Naive thymus-derived CD4-positive, alpha-beta T cell (primary cell): ENCODE measurements around the gene LNP1. TPM values are rescaled to one million over a fixed set of nuclear protein-coding genes. Genes with fewer than 3 reads are reported as not detected.
A peak's percentile ranks its signal among the peaks of the same experiment; 100 is the strongest.

ENCODE experiments used
- ATAC-seq: fragments of 150-1000 bp; cut with Tn5 transposase; 2 replicates; pipeline ENCODE4 v1.10.0; 2021; ENCODE audit warnings: mild to moderate bottlenecking, moderate library complexity
- CTCF ChIA-PET: fragments of 350-600 bp; sonication (Branson Sonifier 250); formaldehyde crosslinking; loops from one replicate; lab custom pipeline; 2021; ENCODE audit warnings: antibody characterized with exemption; lab: Charles Lee
- POLR2A ChIA-PET: fragments of 350-600 bp; sonication (Branson Sonifier 250); formaldehyde crosslinking; loops from one replicate; lab custom pipeline; 2021; ENCODE audit warnings: antibody characterized with exemption, inconsistent platforms; lab: Charles Lee
- DNase-seq, 9 donors: peaks; one replicate each; pipeline versions ENCODE4 v3.0.0 to v3.0.0-alpha.2; 2020 to 2022; ENCODE audit warnings: mixed read lengths in 1 of 9
- H3K27ac ChIP-seq: one replicate; pipeline ENCODE4 v1.7.0; 2013; ENCODE audit warnings: mild to moderate bottlenecking, low read depth, low read length, moderate library complexity
- H3K27me3 ChIP-seq, 2 donors: one replicate each; pipeline ENCODE4 v1.7.0; 2013; ENCODE audit warnings: low read length in 2 of 2, mild to moderate bottlenecking in 2 of 2, moderate library complexity in 2 of 2; ENCODE audit not compliant: control insufficient read depth in 2 of 2, insufficient read depth in 2 of 2
- H3K36me3 ChIP-seq, 3 experiments: 1 replicate in 2 of 3; 2 replicates in 1 of 3; pipeline ENCODE4 v1.7.0; 2013; ENCODE audit warnings: low read length in 3 of 3, mild to moderate bottlenecking in 3 of 3, moderate library complexity in 1 of 3; ENCODE audit not compliant: insufficient read depth in 3 of 3, control insufficient read depth in 2 of 3
- H3K4me1 ChIP-seq, 2 donors: one replicate each; pipeline ENCODE4 v1.7.0; 2013; ENCODE audit warnings: low read length in 2 of 2, mild to moderate bottlenecking in 2 of 2, moderate library complexity in 1 of 2; ENCODE audit not compliant: control insufficient read depth in 2 of 2, insufficient read depth in 2 of 2
- H3K4me3 ChIP-seq: 2 replicates; pipeline ENCODE4 v1.7.0; 2013; ENCODE audit warnings: mild to moderate bottlenecking, low read length
- H3K9me3 ChIP-seq, 3 experiments: 1 replicate in 2 of 3; 2 replicates in 1 of 3; pipeline ENCODE4 v1.7.0; 2013; ENCODE audit warnings: low read length in 3 of 3; ENCODE audit not compliant: control insufficient read depth in 2 of 3
- H3K27ac Mint-ChIP-seq, 9 donors: one replicate each; pipeline ENCODE4 v1.8.0; 2020 to 2022; ENCODE audit warnings: mixed read lengths in 9 of 9, mild to moderate bottlenecking in 8 of 9, moderate library complexity in 5 of 9, inconsistent platforms in 2 of 9
- H3K27me3 Mint-ChIP-seq, 5 donors: one replicate each; pipeline ENCODE4 v1.8.0; 2021 to 2022; ENCODE audit warnings: mixed read lengths in 5 of 5, mild to moderate bottlenecking in 1 of 5
- H3K36me3 Mint-ChIP-seq, 5 donors: one replicate each; pipeline ENCODE4 v1.8.0; 2020 to 2022; ENCODE audit warnings: mixed read lengths in 5 of 5, mild to moderate bottlenecking in 3 of 5, inconsistent platforms in 1 of 5
- H3K4me1 Mint-ChIP-seq, 7 donors: one replicate each; pipeline ENCODE4 v1.8.0; 2020 to 2022; ENCODE audit warnings: mixed read lengths in 7 of 7, mild to moderate bottlenecking in 3 of 7, inconsistent platforms in 1 of 7
- H3K4me3 Mint-ChIP-seq, 10 donors: one replicate each; pipeline ENCODE4 v1.8.0; 2020 to 2022; ENCODE audit warnings: mild to moderate bottlenecking in 10 of 10, mixed read lengths in 10 of 10, moderate library complexity in 6 of 10, inconsistent platforms in 2 of 10
- H3K9me3 Mint-ChIP-seq, 11 donors: one replicate each; pipeline ENCODE4 v1.8.0; 2020 to 2022; ENCODE audit warnings: mixed read lengths in 11 of 11, mild to moderate bottlenecking in 4 of 11, inconsistent platforms in 1 of 11, moderate library complexity in 1 of 11
- intact Hi-C, 2 donors: fragments of 100-400 bp; cut with micrococcal nuclease; formaldehyde crosslinking; loops; one replicate each; pipeline ENCODE4 v1.15.1; 2023
- polyA plus RNA-seq, 2 donors: library from polyadenylated mRNA; unstranded; fragments of 300-500 nt; fragmentation: Illumina TruSeq; gene quantifications; one replicate each; pipeline ENCODE4 v1.2.3, GENCODE V29; 2021
- total RNA-seq, 6 experiments: library from RNA in 5 of 6; stranded (reverse) in 5 of 6; gene quantifications; 1 replicate in 5 of 6; 2 replicates in 1 of 6; pipeline ENCODE4 v1.2.3 and lab custom pipeline; 2021 to 2026

Gene LNP1
- total and polyA plus RNA-seq, 7 experiments from 2014 or later = 0.37 to 2.4 (median 1.2) TPM

- Mint-ChIP-seq H3K4me1 (peaks cover 0 to 7% (median 3%) of the 10 kb centered on the region in 7 donors), H3K36me3 (peaks cover 26 to 63% (median 47%) of the 10 kb centered on the region in 5 donors), H3K27me3 (no peaks in the 10 kb centered on the region), H3K9me3 (peaks cover 11 to 72% (median 20%) of the 10 kb centered on the region in 11 donors), H3K27ac (peak overlapping the region in 1 of 9 donors; percentile 49), H3K4me3 (no peak overlapping the region)
- POLR2A ChIA-PET = no interaction called here
- CTCF ChIA-PET = no interaction called here
- Histone ChIP-seq H3K27ac (no peak overlapping the region), H3K4me3 (no peak overlapping the region), H3K9me3 (peaks cover 0 to 26% (median 5%) of the 10 kb centered on the region in 3 experiments), H3K27me3 (no peaks in the 10 kb centered on the region), H3K36me3 (no peaks in the 10 kb centered on the region), H3K4me1 (no peaks in the 10 kb centered on the region)
- ATAC-seq = no peak
- intact Hi-C loops = no loop called here
- DNase-seq = no peak
These were observed 10.0 kb downstream of the LNP1 start for GRCh38 chr3:100411091-100411982.

- Mint-ChIP-seq H3K27ac (peak overlapping the region in 1 of 9 donors; percentile 54), H3K36me3 (peaks cover 16 to 53% (median 37%) of the 10 kb centered on the region in 5 donors), H3K9me3 (peaks cover 3 to 66% (median 18%) of the 10 kb centered on the region in 11 donors), H3K4me1 (peaks cover 0 to 3% (median 0%) of the 10 kb centered on the region in 7 donors), H3K4me3 (no peak overlapping the region), H3K27me3 (no peaks in the 10 kb centered on the region)
- Histone ChIP-seq H3K27ac (no peak overlapping the region), H3K4me3 (no peak overlapping the region), H3K27me3 (no peaks in the 10 kb centered on the region), H3K4me1 (no peaks in the 10 kb centered on the region), H3K36me3 (no peaks in the 10 kb centered on the region), H3K9me3 (peaks cover 0 to 19% (median 5%) of the 10 kb centered on the region in 3 experiments)
- ATAC-seq (no peak), DNase-seq (no peak)
- ChIA-PET POLR2A (no interaction called here), CTCF (no interaction called here)
- intact Hi-C loops = no loop called here
These were observed 11.7 kb downstream of the LNP1 start for GRCh38 chr3:100412912-100413590.

GRCh38 chr3:100413613-100414012 is 12.3 kb downstream of the LNP1 start:
- peaks cover 0 to 3% (median 0%) of the 10 kb centered on the region in 7 donors for H3K4me1 Mint-ChIP-seq
- no peaks in the 10 kb centered on the region for H3K4me1 ChIP-seq
- H3K9me3 Mint-ChIP-seq = peaks cover 4 to 68% (median 18%) of the 10 kb centered on the region in 11 donors
- POLR2A ChIA-PET = no interaction called here
- H3K36me3 Mint-ChIP-seq = peaks cover 13 to 49% (median 35%) of the 10 kb centered on the region in 5 donors
- ATAC-seq (no peak), DNase-seq (no peak)
- no peaks in the 10 kb centered on the region for H3K36me3 ChIP-seq
- CTCF ChIA-PET = no interaction called here
- intact Hi-C loops = no loop called here
- H3K4me3 ChIP-seq = no peak overlapping the region
- H3K27me3 Mint-ChIP-seq = no peaks in the 10 kb centered on the region
- H3K27me3 ChIP-seq = no peaks in the 10 kb centered on the region
- H3K4me3 Mint-ChIP-seq = no peak overlapping the region
- H3K27ac Mint-ChIP-seq = no peak overlapping the region
- H3K9me3 ChIP-seq = peaks cover 0 to 19% (median 5%) of the 10 kb centered on the region in 3 experiments
- no peak overlapping the region for H3K27ac ChIP-seq

GRCh38 chr3:100416176-100416575 is 14.8 kb downstream of the LNP1 start:
- peaks cover 0 to 2% (median 0%) of the 10 kb centered on the region in 5 donors for H3K27me3 Mint-ChIP-seq
- H3K27ac Mint-ChIP-seq = no peak overlapping the region
- H3K4me1 Mint-ChIP-seq = peaks cover 0 to 2% (median 0%) of the 10 kb centered on the region in 7 donors
- H3K27me3 ChIP-seq = no peaks in the 10 kb centered on the region
- peaks cover 1 to 58% (median 12%) of the 10 kb centered on the region in 11 donors for H3K9me3 Mint-ChIP-seq
- H3K36me3 Mint-ChIP-seq = peaks cover 5 to 33% (median 23%) of the 10 kb centered on the region in 5 donors
- H3K9me3 ChIP-seq = peaks cover 0 to 11% (median under 1%) of the 10 kb centered on the region in 3 experiments
- DNase-seq (no peak), ATAC-seq (no peak)
- ChIA-PET POLR2A (no interaction called here), CTCF (no interaction called here)
- intact Hi-C loops = no loop called here
- no peak overlapping the region for H3K4me3 ChIP-seq
- H3K4me3 Mint-ChIP-seq = no peak overlapping the region
- no peak overlapping the region for H3K27ac ChIP-seq
- H3K36me3 ChIP-seq = no peaks in the 10 kb centered on the region
- no peaks in the 10 kb centered on the region for H3K4me1 ChIP-seq

GRCh38 chr3:100416863-100417262 is 15.5 kb downstream of the LNP1 start:
- peaks cover 0 to 51% (median 10%) of the 10 kb centered on the region in 11 donors for H3K9me3 Mint-ChIP-seq
- ChIA-PET POLR2A (no interaction called here), CTCF (no interaction called here)
- Histone ChIP-seq H3K27me3 (no peaks in the 10 kb centered on the region), H3K27ac (no peak overlapping the region), H3K4me1 (no peaks in the 10 kb centered on the region), H3K9me3 (peaks cover 0 to 6% (median 0%) of the 10 kb centered on the region in 3 experiments), H3K4me3 (no peak overlapping the region), H3K36me3 (no peaks in the 10 kb centered on the region)
- H3K27ac Mint-ChIP-seq = no peak overlapping the region
- H3K4me1 Mint-ChIP-seq = peaks cover 0 to 2% (median 0%) of the 10 kb centered on the region in 7 donors
- peaks cover 4 to 26% (median 21%) of the 10 kb centered on the region in 5 donors for H3K36me3 Mint-ChIP-seq
- H3K4me3 Mint-ChIP-seq = no peak overlapping the region
- ATAC-seq = no peak
- no peak for DNase-seq
- peaks cover 0 to 2% (median 0%) of the 10 kb centered on the region in 5 donors for H3K27me3 Mint-ChIP-seq
- intact Hi-C loops = no loop called here

GRCh38 chr3:100419406-100419805 is 18.1 kb downstream of the LNP1 start:
- ATAC-seq (peak; percentile 66), DNase-seq (no peak)
- H3K4me1 ChIP-seq = no peaks in the 10 kb centered on the region
- Mint-ChIP-seq H3K27ac (no peak overlapping the region), H3K9me3 (peaks cover 0 to 26% (median 4%) of the 10 kb centered on the region in 11 donors), H3K27me3 (peaks cover 0 to 4% (median 0%) of the 10 kb centered on the region in 5 donors), H3K36me3 (peaks cover 0 to 6% (median 0%) of the 10 kb centered on the region in 5 donors), H3K4me1 (peaks cover 0 to 2% (median 0%) of the 10 kb centered on the region in 7 donors), H3K4me3 (no peak overlapping the region)
- no peak overlapping the region for H3K27ac ChIP-seq
- POLR2A ChIA-PET = no interaction called here
- H3K9me3 ChIP-seq = peaks cover 0 to 6% (median 0%) of the 10 kb centered on the region in 3 experiments
- intact Hi-C loops = no loop called here
- H3K27me3 ChIP-seq = no peaks in the 10 kb centered on the region
- CTCF ChIA-PET = no interaction called here
- H3K36me3 ChIP-seq = no peaks in the 10 kb centered on the region
- no peak overlapping the region for H3K4me3 ChIP-seq
